HEK293 (cell line): ENCODE measurements around the gene SLC5A1.

ENCODE experiments used
- CTCF ChIA-PET: fragments of 350-600 bp; formaldehyde crosslinking; extraction: SDS; loops from one replicate; lab custom pipeline; 2021; ENCODE audit warnings: antibody characterized with exemption; lab: Yijun Ruan, JAX
- POLR2A ChIA-PET: fragments of 300-600 bp; formaldehyde crosslinking; extraction: SDS; loops from one replicate; lab custom pipeline; 2020; ENCODE audit warnings: antibody characterized with exemption, inconsistent platforms; lab: Yijun Ruan, JAX
- H3K27ac ChIP-seq: fragments of 200-500 bp; sonication (Bioruptor generic); 2 replicates; pipeline ENCODE4 v1.5.1; 2014; ENCODE audit warnings: low read depth, low read length, control low read depth, inconsistent platforms; ENCODE audit errors: extremely low read depth
- H3K36me3 ChIP-seq, 2 experiments: fragments of 200-500 bp in 1 of 2; sonication (Bioruptor generic) in 1 of 2; 1 replicate in 1 of 2; 2 replicates in 1 of 2; pipeline ENCODE4 v1.5.1; 2014 to 2017; ENCODE audit warnings: inconsistent platforms in 2 of 2, low read length in 2 of 2; ENCODE audit not compliant: control insufficient read depth in 2 of 2, insufficient read depth in 1 of 2
- H3K4me1 ChIP-seq: fragments of 200-500 bp; sonication (Bioruptor generic); 2 replicates; pipeline ENCODE4 v1.5.1; 2014; ENCODE audit warnings: mild to moderate bottlenecking, low read length, inconsistent platforms; ENCODE audit not compliant: control insufficient read depth, insufficient read depth
- H3K4me3 ChIP-seq: 2 replicates; pipeline ENCODE4 v1.5.1; 2011; ENCODE audit warnings: low read depth, mild to moderate bottlenecking, control low read depth, low read length, moderate library complexity
- H3K9me3 ChIP-seq: fragments of 200-500 bp; sonication (Bioruptor generic); 2 replicates; pipeline ENCODE4 v1.5.1; 2014; ENCODE audit warnings: low read depth, low read length, inconsistent platforms; ENCODE audit not compliant: control insufficient read depth, insufficient read depth
- PBX3 ChIP-seq: sonication (generic); formaldehyde crosslinking; IDR thresholded peaks from 2 replicates; pipeline ENCODE4 v1.8.1; 2022; ENCODE audit warnings: mild to moderate bottlenecking, moderate library complexity, missing genetic modification reagents
- PRDM1 ChIP-seq: fragments of 450-650 bp; formaldehyde crosslinking; IDR thresholded peaks from 2 replicates; pipeline ENCODE4; 2016; ENCODE audit warnings: missing biosample characterization, missing genetic modification characterization
- PRDM10 ChIP-seq: fragments of 450-650 bp; formaldehyde crosslinking; IDR thresholded peaks from 2 replicates; pipeline ENCODE4 v1.5.1; 2016; ENCODE audit warnings: missing biosample characterization, missing genetic modification characterization
- RBAK ChIP-seq: fragments of 450-650 bp; formaldehyde crosslinking; IDR thresholded peaks from 2 replicates; pipeline ENCODE4 v1.5.1; 2016; ENCODE audit warnings: missing biosample characterization, missing genetic modification characterization
- ZIC2 ChIP-seq: fragments of 450-650 bp; formaldehyde crosslinking; IDR thresholded peaks from 2 replicates; pipeline ENCODE4 v1.5.1; 2016; ENCODE audit warnings: missing biosample characterization, missing genetic modification characterization
- ZNF311 ChIP-seq: fragments of 450-650 bp; formaldehyde crosslinking; IDR thresholded peaks from 2 replicates; pipeline ENCODE4 v1.5.1; 2017; ENCODE audit warnings: missing biosample characterization, missing genetic modification characterization, borderline replicate concordance
- ZNF362 ChIP-seq: fragments of 450-650 bp; formaldehyde crosslinking; IDR thresholded peaks from 2 replicates; pipeline ENCODE4 v1.5.1; 2016; ENCODE audit warnings: missing biosample characterization, missing genetic modification characterization
- ZNF366 ChIP-seq: fragments of 450-650 bp; formaldehyde crosslinking; conservative IDR thresholded peaks from 2 replicates; pipeline ENCODE4 v1.5.1; 2016; ENCODE audit warnings: missing biosample characterization, missing genetic modification characterization
- ZNF37A ChIP-seq: fragments of 450-650 bp; IDR thresholded peaks from 2 replicates; pipeline ENCODE4 v1.5.1; 2018; ENCODE audit warnings: missing biosample characterization, missing genetic modification characterization
- ZNF398 ChIP-seq: fragments of 450-650 bp; formaldehyde crosslinking; IDR thresholded peaks from 2 replicates; pipeline ENCODE4 v1.5.1; 2017; ENCODE audit warnings: missing biosample characterization, missing genetic modification characterization
- ZNF600 ChIP-seq: fragments of 450-650 bp; formaldehyde crosslinking; IDR thresholded peaks from 2 replicates; pipeline ENCODE4 v1.5.1; 2016; ENCODE audit warnings: missing biosample characterization, missing genetic modification characterization
- TF ChIP-seq, protein P1 (sequence below): fragments of 450-650 bp; formaldehyde crosslinking; IDR thresholded peaks from 2 replicates; pipeline ENCODE4 v1.5.1; 2017; ENCODE audit warnings: missing biosample characterization, mild to moderate bottlenecking, missing genetic modification characterization, moderate library complexity

The SLC5A1 gene

DNA sequence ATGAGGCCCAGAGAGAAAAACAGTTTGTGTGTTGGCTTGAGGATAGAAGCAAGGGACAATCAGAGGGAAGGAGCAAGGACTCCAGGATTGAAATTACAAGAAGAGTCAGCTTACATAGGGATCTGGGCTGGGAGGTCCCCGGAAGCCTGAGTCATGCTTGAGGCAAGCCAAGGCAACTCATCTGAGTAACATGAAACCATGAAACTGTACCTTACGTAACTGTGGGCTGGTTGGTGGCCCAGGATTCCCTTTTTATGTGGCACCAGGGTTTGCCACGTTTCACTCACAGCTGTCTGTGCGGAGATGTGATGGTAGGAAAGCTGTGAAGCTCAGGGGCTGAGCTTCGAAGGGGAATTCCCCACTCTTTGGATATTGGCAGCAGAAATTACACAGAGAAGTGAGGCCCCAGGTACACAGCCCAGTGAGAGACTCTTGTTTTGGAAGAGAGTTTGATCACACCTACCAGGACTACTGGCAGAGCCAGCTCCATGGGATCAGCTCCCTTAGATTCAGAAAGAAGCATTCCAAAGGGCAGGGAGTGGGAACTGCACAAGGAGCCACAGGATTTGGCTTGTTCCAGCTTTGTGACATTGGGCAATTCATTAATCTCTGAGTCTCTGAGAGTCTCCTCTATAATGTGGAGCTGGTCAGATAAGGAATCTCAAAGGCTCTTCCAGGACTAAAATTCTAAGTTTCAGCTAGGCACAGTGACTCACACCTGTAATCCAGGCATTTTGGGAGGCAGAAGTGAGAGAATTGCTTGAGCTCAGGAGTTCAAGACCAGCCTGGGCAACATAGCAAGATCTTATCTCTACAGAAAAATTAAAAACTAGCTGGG, 7.8 kb downstream of the SLC5A1 start (continued):
- no peak for TF ChIP-seq ZNF362 (tag by site-specific recombination)
- TF ChIP-seq, all 188 proteins: peak for 43

- ChIA-PET CTCF (interaction anchor here (0.6 to 1.0 kb wide), 3 partner anchors 16 to 467 kb away, joined by 3 read pairs; no protein-coding TSS in a partner anchor), POLR2A (no interaction called here)
- Histone ChIP-seq H3K4me3 (no peak overlapping the region), H3K4me1 (peaks cover 3% of the 10 kb centered on the region; the same call in 1 of the 2 replicates), H3K27ac (no peak overlapping the region), H3K9me3 (no peaks in the 10 kb centered on the region), H3K36me3 (no peaks in the 10 kb centered on the region)
- TF ChIP-seq PRDM10 (tag by site-specific recombination): no peak
- no peak for TF ChIP-seq ZNF600 (tag by site-specific recombination)
- TF ChIP-seq ZNF311: no peak
- TF ChIP-seq ZIC2 (tag by site-specific recombination): no peak
- TF ChIP-seq, protein P1, sequence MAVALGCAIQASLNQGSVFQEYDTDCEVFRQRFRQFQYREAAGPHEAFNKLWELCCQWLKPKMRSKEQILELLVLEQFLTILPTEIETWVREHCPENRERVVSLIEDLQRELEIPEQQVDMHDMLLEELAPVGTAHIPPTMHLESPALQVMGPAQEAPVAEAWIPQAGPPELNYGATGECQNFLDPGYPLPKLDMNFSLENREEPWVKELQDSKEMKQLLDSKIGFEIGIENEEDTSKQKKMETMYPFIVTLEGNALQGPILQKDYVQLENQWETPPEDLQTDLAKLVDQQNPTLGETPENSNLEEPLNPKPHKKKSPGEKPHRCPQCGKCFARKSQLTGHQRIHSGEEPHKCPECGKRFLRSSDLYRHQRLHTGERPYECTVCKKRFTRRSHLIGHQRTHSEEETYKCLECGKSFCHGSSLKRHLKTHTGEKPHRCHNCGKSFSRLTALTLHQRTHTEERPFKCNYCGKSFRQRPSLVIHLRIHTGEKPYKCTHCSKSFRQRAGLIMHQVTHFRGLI (tag by site-specific recombination): no peak
- TF ChIP-seq RBAK (tag by site-specific recombination): no peak
- no peak for TF ChIP-seq PBX3 (CRISPR knock-in tag)
- TF ChIP-seq ZNF37A (tag by site-specific recombination): no peak
Observed at GRCh38 chr22:32052244-32052643, 9.2 kb downstream of the SLC5A1 start.

DNA sequence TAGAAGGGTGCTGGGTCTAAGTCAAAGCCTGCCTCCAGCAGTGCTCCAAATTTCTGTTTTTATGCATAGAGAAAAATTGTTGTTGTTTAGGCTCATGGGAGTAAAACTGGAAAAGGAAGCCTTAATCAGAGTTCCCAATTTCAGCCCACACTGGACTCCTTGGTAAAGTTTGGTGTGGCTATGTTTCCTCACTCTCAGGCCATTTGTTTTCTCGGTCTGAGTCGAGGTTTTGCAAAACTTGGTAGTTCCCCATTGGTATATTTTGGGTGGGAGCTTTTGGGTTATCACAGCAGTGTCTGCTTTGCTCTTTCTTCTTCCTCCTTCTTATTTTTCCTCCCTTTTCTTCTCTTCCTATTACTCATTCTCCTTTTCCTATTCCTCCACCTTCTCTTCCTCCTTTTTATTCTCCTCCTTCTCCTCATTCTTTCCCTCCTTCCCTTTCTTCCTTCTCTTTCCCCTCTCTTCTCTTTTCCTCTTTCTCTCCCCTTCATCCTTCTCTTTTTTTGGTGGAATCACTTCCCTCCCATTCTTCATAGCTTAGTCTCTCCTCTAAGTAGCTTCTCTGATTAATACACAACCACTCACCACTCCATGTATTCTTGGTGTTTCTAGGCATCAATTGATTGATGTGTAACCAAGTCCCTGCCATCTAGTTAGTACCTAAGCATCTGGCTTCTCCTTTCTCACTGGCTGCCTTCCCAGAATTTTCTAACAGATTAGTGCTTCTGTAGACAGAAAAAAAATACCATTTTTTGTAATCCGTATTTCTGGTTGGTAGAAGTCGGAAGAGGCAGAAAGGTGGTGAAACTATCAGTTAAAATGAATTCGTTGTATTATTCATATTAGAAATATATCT, 10.1 kb downstream of the SLC5A1 start:
- ChIA-PET POLR2A (interaction anchor here (0.6 kb wide), 1 partner anchor 414 kb away, joined by 3 read pairs; no protein-coding TSS in a partner anchor), CTCF (interaction anchor here (0.6 to 1.7 kb wide), 5 partner anchors 75 to 1133 kb away, joined by 3 to 5 read pairs (median 3); no protein-coding TSS in a partner anchor)
- TF ChIP-seq PRDM1 (tag by site-specific recombination) (0 out of 2 replicates have a peak, but pooled peaks have one; percentile 48), ZNF398 (tag by site-specific recombination) (no peak), ZNF366 (tag by site-specific recombination) (peak; percentile 54; the same call in 1 of the 2 replicates)
- H3K27ac ChIP-seq: no peak overlapping the region
- no peaks in the 10 kb centered on the region for H3K9me3 ChIP-seq
- peaks cover 3% of the 10 kb centered on the region; the same call in 1 of the 2 replicates for H3K4me1 ChIP-seq
- H3K36me3 ChIP-seq: no peaks in the 10 kb centered on the region
- H3K4me3 ChIP-seq: no peak overlapping the region
